ENCODE results near the gene AUTS2. TPM values are rescaled to one million over a fixed set of nuclear protein-coding genes. Genes with fewer than 3 reads are reported as not detected.

Gene AUTS2
- total RNA-seq, 1 experiment from 2014 or later, result not detected

DNA sequence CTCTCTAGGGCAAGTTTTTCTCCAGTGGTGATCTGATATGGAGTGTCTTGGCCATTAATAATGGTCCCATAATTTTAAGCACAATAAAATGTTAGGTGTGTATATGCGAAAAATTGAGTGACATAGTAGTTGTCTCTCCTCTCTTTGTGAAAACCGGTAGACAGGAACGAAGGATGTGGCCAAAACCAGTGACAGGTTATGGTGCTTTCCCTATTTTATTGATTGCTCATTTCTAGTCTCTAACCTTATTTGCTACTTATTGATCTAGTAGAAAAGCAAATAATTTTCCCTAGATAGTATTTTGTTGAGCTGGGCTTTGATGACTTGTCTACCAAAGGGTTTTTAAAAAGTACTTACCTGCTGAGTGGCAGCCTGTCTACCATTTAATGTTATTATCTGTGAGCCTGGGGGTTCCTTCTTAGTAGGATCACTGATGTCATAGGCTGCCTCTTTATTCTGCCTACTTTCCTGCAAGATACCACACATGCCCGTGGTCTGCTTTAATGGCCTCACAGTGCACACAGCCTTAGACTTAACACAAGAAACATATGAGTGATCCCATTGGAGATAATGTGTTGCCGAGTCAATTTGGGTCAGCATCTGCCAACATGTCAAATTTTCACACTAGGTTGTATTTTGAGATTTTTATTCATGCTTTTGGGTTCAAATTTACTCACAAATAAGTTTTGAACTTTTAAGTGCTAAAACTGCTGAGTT, 100.0 kb downstream of the AUTS2 start:
- Mint-ChIP-seq H3K36me3 (ENCODE audit: insufficient read depth, unreplicated experiment) (no peaks in the 10 kb centered on the region), H3K4me1 (ENCODE audit: low read depth, unreplicated experiment) (no peaks in the 10 kb centered on the region), H3K27me3 (ENCODE audit: unreplicated experiment) (no peaks in the 10 kb centered on the region), H3K27ac (ENCODE audit: unreplicated experiment) (no peak overlapping the region), H3K4me3 (ENCODE audit: low read depth, unreplicated experiment) (no peak overlapping the region), H3K9me3 (ENCODE audit: low read depth, unreplicated experiment) (no peaks in the 10 kb centered on the region)
- DNase-seq, result no peak
- BruUV-seq (replicated peaks), result no TSS peak
- intact Hi-C loops (cut with micrococcal nuclease; ENCODE audit: unreplicated experiment), result no loop called here
- CTCF ChIA-PET, result no interaction called here
- TF ChIP-seq, protein P1, sequence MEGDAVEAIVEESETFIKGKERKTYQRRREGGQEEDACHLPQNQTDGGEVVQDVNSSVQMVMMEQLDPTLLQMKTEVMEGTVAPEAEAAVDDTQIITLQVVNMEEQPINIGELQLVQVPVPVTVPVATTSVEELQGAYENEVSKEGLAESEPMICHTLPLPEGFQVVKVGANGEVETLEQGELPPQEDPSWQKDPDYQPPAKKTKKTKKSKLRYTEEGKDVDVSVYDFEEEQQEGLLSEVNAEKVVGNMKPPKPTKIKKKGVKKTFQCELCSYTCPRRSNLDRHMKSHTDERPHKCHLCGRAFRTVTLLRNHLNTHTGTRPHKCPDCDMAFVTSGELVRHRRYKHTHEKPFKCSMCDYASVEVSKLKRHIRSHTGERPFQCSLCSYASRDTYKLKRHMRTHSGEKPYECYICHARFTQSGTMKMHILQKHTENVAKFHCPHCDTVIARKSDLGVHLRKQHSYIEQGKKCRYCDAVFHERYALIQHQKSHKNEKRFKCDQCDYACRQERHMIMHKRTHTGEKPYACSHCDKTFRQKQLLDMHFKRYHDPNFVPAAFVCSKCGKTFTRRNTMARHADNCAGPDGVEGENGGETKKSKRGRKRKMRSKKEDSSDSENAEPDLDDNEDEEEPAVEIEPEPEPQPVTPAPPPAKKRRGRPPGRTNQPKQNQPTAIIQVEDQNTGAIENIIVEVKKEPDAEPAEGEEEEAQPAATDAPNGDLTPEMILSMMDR (IDR thresholded peaks at IDR 0.05; ENCODE audit: unreplicated experiment), result no peak

DNA sequence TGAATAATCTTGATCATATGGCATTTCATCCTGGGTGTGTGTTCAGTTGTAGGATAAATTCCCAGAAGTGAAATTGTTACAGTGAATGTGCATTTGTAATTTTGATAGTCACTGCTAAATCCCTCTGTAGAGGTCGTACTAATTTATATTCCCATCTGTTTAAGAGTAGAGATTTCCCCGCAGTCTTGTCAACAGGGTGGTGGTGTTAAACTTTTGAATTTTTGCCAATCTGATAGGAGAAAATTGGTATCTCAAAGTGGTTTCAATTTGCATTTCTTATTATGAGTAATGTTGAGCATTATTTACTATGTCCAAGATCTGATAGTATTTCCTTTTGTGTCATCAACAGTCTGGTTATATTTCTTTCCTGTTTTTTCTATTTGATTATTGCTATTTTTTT, 101.7 kb downstream of the AUTS2 start:
- CTCF ChIA-PET, result interaction anchor here (0.6 kb wide), 1 partner anchor 257 kb away, joined by 3 read pairs; no protein-coding TSS in a partner anchor
- no peaks in the 10 kb centered on the region for H3K36me3 Mint-ChIP-seq (ENCODE audit: insufficient read depth, unreplicated experiment)
- no peak overlapping the region for H3K27ac Mint-ChIP-seq (ENCODE audit: unreplicated experiment)
- H3K4me1 Mint-ChIP-seq (ENCODE audit: low read depth, unreplicated experiment), result no peaks in the 10 kb centered on the region
- no peaks in the 10 kb centered on the region for H3K27me3 Mint-ChIP-seq (ENCODE audit: unreplicated experiment)
- H3K9me3 Mint-ChIP-seq (ENCODE audit: low read depth, unreplicated experiment), result no peaks in the 10 kb centered on the region
- BruUV-seq (replicated peaks), result no TSS peak
- intact Hi-C loops (cut with micrococcal nuclease; ENCODE audit: unreplicated experiment), result no loop called here
- no peak for DNase-seq
- H3K4me3 Mint-ChIP-seq (ENCODE audit: low read depth, unreplicated experiment), result no peak overlapping the region
- TF ChIP-seq, protein P1 (IDR thresholded peaks at IDR 0.05; ENCODE audit: unreplicated experiment), result no peak

DNA sequence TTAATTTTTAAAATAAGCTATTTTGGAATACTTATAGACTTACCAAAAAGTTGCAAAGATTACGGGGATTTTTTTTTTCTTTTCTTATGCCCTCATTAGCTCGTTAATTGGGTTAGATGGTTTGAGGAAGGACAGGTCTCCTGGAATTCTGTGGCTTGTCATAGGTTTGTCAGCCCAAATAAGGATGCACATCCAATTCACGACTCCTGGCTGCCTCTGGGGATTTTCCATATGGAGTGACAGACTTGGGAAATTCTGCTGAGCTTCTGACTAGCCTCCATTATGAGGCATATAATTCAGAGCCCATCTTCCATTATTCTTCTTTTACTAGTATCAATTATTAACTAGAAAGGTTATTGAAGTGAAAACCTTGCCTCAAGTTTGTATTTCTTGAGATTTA, 102.1 kb downstream of the AUTS2 start:
- no TSS peak for BruUV-seq (replicated peaks)
- intact Hi-C loops (cut with micrococcal nuclease; ENCODE audit: unreplicated experiment), result no loop called here
- H3K36me3 Mint-ChIP-seq (ENCODE audit: insufficient read depth, unreplicated experiment), result no peaks in the 10 kb centered on the region
- CTCF ChIA-PET, result interaction anchor here (0.6 kb wide), 1 partner anchor 257 kb away, joined by 3 read pairs; no protein-coding TSS in a partner anchor
- no peak overlapping the region for H3K4me3 Mint-ChIP-seq (ENCODE audit: low read depth, unreplicated experiment)
- no peaks in the 10 kb centered on the region for H3K27me3 Mint-ChIP-seq (ENCODE audit: unreplicated experiment)
- TF ChIP-seq, protein P1 (IDR thresholded peaks at IDR 0.05; ENCODE audit: unreplicated experiment), result no peak
- no peak overlapping the region for H3K27ac Mint-ChIP-seq (ENCODE audit: unreplicated experiment)
- no peaks in the 10 kb centered on the region for H3K4me1 Mint-ChIP-seq (ENCODE audit: low read depth, unreplicated experiment)
- DNase-seq, result no peak
- H3K9me3 Mint-ChIP-seq (ENCODE audit: low read depth, unreplicated experiment), result no peaks in the 10 kb centered on the region

DNA sequence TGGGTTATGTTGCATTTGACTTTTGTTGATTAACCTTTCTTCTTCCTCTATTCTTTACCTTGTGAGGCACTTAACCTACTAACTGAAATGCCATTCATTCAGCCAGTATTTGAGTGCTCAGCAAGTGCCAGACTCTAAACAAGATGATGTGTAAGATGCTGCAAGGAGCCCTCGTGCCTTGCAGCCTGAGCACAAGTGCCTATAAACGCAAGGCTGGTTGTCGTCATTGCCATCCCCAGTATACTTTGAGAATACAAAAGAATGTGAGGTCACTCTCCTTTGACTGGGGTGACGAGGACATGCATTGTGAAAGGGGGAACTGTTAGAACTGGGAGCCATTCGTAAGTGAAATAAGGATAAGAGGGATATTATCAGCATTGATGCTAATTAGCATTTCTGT, 103.0 kb downstream of the AUTS2 start:
- Mint-ChIP-seq H3K9me3 (ENCODE audit: low read depth, unreplicated experiment) (no peaks in the 10 kb centered on the region), H3K36me3 (ENCODE audit: insufficient read depth, unreplicated experiment) (no peaks in the 10 kb centered on the region), H3K4me1 (ENCODE audit: low read depth, unreplicated experiment) (no peaks in the 10 kb centered on the region), H3K27ac (ENCODE audit: unreplicated experiment) (no peak overlapping the region), H3K27me3 (ENCODE audit: unreplicated experiment) (no peaks in the 10 kb centered on the region), H3K4me3 (ENCODE audit: low read depth, unreplicated experiment) (no peak overlapping the region)
- no peak for DNase-seq
- BruUV-seq (replicated peaks), result no TSS peak
- intact Hi-C loops (cut with micrococcal nuclease; ENCODE audit: unreplicated experiment), result no loop called here
- TF ChIP-seq, protein P1 (IDR thresholded peaks at IDR 0.05; ENCODE audit: unreplicated experiment), result no peak
- CTCF ChIA-PET, result no interaction called here
